ENCODE results near the gene MAGI2. TPM values are rescaled to one million over a fixed set of nuclear protein-coding genes. Genes with fewer than 3 reads are reported as not detected.
"Not testable (repeated sequence)": the region's sequence is repeated elsewhere in the genome, so short reads cannot be mapped to it uniquely, and the experiment has no call there.

MAGI2 gene
- total RNA-seq, 1 experiment from 2014 or later: 0.52 TPM

DNA sequence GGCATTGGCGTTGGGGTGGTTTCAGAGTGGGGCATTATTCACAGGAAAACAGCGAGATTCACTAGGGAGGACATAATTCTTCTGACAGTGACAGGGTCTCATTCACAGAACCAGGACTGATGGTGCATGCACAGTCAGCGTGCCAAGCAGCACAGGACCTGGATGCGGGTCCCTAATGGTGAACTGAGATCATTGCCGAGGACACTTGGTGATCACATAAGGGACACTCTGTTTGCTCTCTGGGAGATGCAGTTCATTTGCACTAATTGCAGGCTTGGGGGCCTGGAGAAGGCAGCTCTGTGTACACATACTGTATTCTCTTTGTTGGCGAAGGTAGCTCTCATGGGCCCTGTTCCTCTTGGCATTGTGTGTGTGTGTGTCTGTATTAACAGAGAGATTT, 938.8 kb downstream of the MAGI2 start:
- TF ChIP-seq CTCF (IDR thresholded peaks at IDR 0.05; ENCODE audit: unreplicated experiment): no peak
- no peak for DNase-seq
- CTCF ChIA-PET: no interaction called here
- Mint-ChIP-seq H3K36me3 (ENCODE audit: insufficient read depth, unreplicated experiment) (no peaks in the 10 kb centered on the region), H3K4me1 (ENCODE audit: low read depth, unreplicated experiment) (no peaks in the 10 kb centered on the region), H3K4me3 (ENCODE audit: low read depth, unreplicated experiment) (no peak overlapping the region), H3K9me3 (ENCODE audit: low read depth, unreplicated experiment) (no peaks in the 10 kb centered on the region), H3K27me3 (ENCODE audit: unreplicated experiment) (no peaks in the 10 kb centered on the region), H3K27ac (ENCODE audit: unreplicated experiment) (no peak overlapping the region)
- no TSS peak for BruUV-seq (replicated peaks)
- intact Hi-C loops (cut with micrococcal nuclease; ENCODE audit: unreplicated experiment): loop anchor here (10.0 kb wide), 1 partner anchor 660 kb away; no protein-coding TSS in a partner anchor

GRCh38 chr7:78510580-78511188, 942.8 kb downstream of the MAGI2 start:
- peak; percentile 19 for DNase-seq
- no peak overlapping the region for H3K27ac Mint-ChIP-seq (ENCODE audit: unreplicated experiment)
- BruUV-seq (replicated peaks): no TSS peak

GRCh38 chr7:78503301-78503700, 950.2 kb downstream of the MAGI2 start:
- H3K4me3 Mint-ChIP-seq (ENCODE audit: low read depth, unreplicated experiment); DNase-seq; BruUV-seq (replicated peaks); H3K9me3 Mint-ChIP-seq (ENCODE audit: low read depth, unreplicated experiment); intact Hi-C loops (cut with micrococcal nuclease; ENCODE audit: unreplicated experiment); H3K27ac Mint-ChIP-seq (ENCODE audit: unreplicated experiment); H3K4me1 Mint-ChIP-seq (ENCODE audit: low read depth, unreplicated experiment); H3K36me3 Mint-ChIP-seq (ENCODE audit: insufficient read depth, unreplicated experiment); H3K27me3 Mint-ChIP-seq (ENCODE audit: unreplicated experiment); CTCF ChIA-PET: not testable (repeated sequence)

More at GRCh38 chr7:78510580-78511188, 942.8 kb downstream of the MAGI2 start:
- intact Hi-C loops (cut with micrococcal nuclease; ENCODE audit: unreplicated experiment): loop anchor here (10.0 kb wide), 1 partner anchor 664 kb away; no protein-coding TSS in a partner anchor
- H3K4me1 Mint-ChIP-seq (ENCODE audit: low read depth, unreplicated experiment): no peaks in the 10 kb centered on the region
- CTCF ChIA-PET: interaction anchor here (0.6 kb wide), 1 partner anchor 666 kb away, joined by 4 read pairs; no protein-coding TSS in a partner anchor
- H3K27me3 Mint-ChIP-seq (ENCODE audit: unreplicated experiment): no peaks in the 10 kb centered on the region
- no peak overlapping the region for H3K4me3 Mint-ChIP-seq (ENCODE audit: low read depth, unreplicated experiment)
- no peaks in the 10 kb centered on the region for H3K36me3 Mint-ChIP-seq (ENCODE audit: insufficient read depth, unreplicated experiment)
- TF ChIP-seq CTCF (IDR thresholded peaks at IDR 0.05; ENCODE audit: unreplicated experiment): peak; percentile 43
- no peaks in the 10 kb centered on the region for H3K9me3 Mint-ChIP-seq (ENCODE audit: low read depth, unreplicated experiment)

GRCh38 chr7:78501064-78501463, 952.4 kb downstream of the MAGI2 start:
- no TSS peak for BruUV-seq (replicated peaks)
- Mint-ChIP-seq H3K4me3 (ENCODE audit: low read depth, unreplicated experiment) (no peak overlapping the region), H3K27ac (ENCODE audit: unreplicated experiment) (no peak overlapping the region), H3K4me1 (ENCODE audit: low read depth, unreplicated experiment) (no peaks in the 10 kb centered on the region), H3K27me3 (ENCODE audit: unreplicated experiment) (peaks cover 15% of the 10 kb centered on the region), H3K36me3 (ENCODE audit: insufficient read depth, unreplicated experiment) (no peaks in the 10 kb centered on the region), H3K9me3 (ENCODE audit: low read depth, unreplicated experiment) (no peaks in the 10 kb centered on the region)
- TF ChIP-seq CTCF (IDR thresholded peaks at IDR 0.05; ENCODE audit: unreplicated experiment): no peak
- CTCF ChIA-PET: interaction anchor here (0.7 kb wide), 1 partner anchor 15 kb away, joined by 4 read pairs; no protein-coding TSS in a partner anchor
- DNase-seq: no peak
- intact Hi-C loops (cut with micrococcal nuclease; ENCODE audit: unreplicated experiment): no loop called here

DNA sequence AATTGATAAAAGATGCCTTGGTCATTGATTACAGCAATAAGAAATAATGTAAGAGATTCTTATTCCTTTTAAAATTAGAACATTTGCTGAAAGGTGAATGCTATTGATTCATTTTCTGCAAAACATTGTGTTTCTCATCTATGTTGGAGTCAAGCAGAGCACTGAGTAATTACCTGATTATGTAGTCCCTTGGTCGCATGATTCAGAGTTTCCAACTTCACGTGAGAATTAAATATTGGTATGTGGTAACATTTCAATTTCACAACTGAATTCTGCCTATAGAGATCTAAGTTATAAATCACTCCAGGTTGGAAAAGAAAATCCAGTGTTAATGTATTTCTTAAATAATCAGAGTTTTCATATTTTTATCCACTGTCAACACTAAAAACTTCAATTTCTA, 953.5 kb downstream of the MAGI2 start:
- intact Hi-C loops (cut with micrococcal nuclease; ENCODE audit: unreplicated experiment): no loop called here
- peaks cover 15% of the 10 kb centered on the region for H3K27me3 Mint-ChIP-seq (ENCODE audit: unreplicated experiment)
- BruUV-seq (replicated peaks): no TSS peak

More for the DNA sequence above, 953.5 kb downstream of the MAGI2 start:
- Mint-ChIP-seq H3K27ac (ENCODE audit: unreplicated experiment) (no peak overlapping the region), H3K4me1 (ENCODE audit: low read depth, unreplicated experiment) (no peaks in the 10 kb centered on the region), H3K4me3 (ENCODE audit: low read depth, unreplicated experiment) (no peak overlapping the region), H3K9me3 (ENCODE audit: low read depth, unreplicated experiment) (no peaks in the 10 kb centered on the region), H3K36me3 (ENCODE audit: insufficient read depth, unreplicated experiment) (no peaks in the 10 kb centered on the region)
- DNase-seq: no peak
- CTCF ChIA-PET: no interaction called here
- no peak for TF ChIP-seq CTCF (IDR thresholded peaks at IDR 0.05; ENCODE audit: unreplicated experiment)
